ENCODE data around the gene PMP22.

DNA sequence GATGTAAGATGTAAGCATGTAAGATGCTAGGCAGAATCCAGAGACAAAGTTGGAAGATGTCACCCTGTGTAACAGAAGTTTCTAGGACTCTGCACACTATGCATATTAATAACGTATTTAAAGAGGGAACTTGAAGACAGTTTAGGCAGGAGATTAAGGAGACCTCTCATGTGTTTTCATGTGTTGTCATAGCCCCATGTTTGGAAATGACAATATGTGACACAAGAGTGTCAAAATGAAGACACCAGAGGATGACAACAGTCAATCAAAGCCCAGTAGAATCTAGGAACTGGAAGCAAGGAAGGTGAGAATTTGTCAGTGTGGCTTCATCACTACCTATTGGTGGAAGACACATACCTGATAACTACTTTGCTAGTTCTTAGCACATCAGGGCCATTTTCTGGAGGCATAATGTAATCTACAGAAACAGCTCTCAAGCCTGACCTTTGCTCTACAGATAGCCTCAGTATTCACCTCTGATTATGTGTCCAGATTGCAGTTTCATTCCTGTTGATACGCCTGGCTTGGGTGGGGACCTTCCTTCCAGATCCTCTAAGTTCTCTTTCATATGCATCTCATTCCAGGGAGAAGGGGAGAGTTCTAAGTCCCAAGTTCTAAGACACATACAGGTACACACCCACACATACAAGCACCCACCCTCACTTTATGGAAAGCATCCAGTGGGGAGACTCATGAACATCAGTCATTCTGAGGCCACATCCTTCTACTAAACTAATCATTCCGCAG lies 26.3 kb downstream of the PMP22 start:
- TF ChIP-seq, protein P1, sequence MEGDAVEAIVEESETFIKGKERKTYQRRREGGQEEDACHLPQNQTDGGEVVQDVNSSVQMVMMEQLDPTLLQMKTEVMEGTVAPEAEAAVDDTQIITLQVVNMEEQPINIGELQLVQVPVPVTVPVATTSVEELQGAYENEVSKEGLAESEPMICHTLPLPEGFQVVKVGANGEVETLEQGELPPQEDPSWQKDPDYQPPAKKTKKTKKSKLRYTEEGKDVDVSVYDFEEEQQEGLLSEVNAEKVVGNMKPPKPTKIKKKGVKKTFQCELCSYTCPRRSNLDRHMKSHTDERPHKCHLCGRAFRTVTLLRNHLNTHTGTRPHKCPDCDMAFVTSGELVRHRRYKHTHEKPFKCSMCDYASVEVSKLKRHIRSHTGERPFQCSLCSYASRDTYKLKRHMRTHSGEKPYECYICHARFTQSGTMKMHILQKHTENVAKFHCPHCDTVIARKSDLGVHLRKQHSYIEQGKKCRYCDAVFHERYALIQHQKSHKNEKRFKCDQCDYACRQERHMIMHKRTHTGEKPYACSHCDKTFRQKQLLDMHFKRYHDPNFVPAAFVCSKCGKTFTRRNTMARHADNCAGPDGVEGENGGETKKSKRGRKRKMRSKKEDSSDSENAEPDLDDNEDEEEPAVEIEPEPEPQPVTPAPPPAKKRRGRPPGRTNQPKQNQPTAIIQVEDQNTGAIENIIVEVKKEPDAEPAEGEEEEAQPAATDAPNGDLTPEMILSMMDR (IDR thresholded peaks at IDR 0.05 in 4 of 5, conservative IDR thresholded peaks at IDR 0.05 in 1 of 5): no peak
- no peak for TF ChIP-seq POLR2A (IDR thresholded peaks at IDR 0.05)

Data from gastrocnemius medialis (tissue), 4 donors.